GM12891 (cell line): ENCODE data around the gene GOT1.
A peak's percentile ranks its signal among the peaks of the same experiment; 100 is the strongest.

Experiments used
- DNase-seq: peaks from one replicate; pipeline ENCODE4 v3.0.0; 2011; ENCODE audit warnings: low spot score; ENCODE audit not compliant: insufficient read length
- FAIRE-seq: peaks from 2 replicates; lab custom pipeline; 2011; peaks lifted over from hg19 to GRCh38; lab: Jason Lieb, UNC
- PAX5 ChIP-seq: IDR thresholded peaks from 2 replicates; pipeline ENCODE4 v1.6.1; 2011; ENCODE audit warnings: low read length, moderate library complexity, mild to moderate bottlenecking; ENCODE audit not compliant: insufficient read depth, severe bottlenecking
- POLR2A ChIP-seq: IDR thresholded peaks from 2 replicates; pipeline ENCODE4 v1.6.1; 2011; ENCODE audit warnings: low read depth, low read length, control low read depth
- POLR2AphosphoS5 ChIP-seq: IDR thresholded peaks from 2 replicates; pipeline ENCODE4 v1.6.1; 2011; ENCODE audit warnings: low read depth, low read length, control low read depth
- POU2F2 ChIP-seq: IDR thresholded peaks from 2 replicates; pipeline ENCODE4 v1.6.1; 2011; ENCODE audit warnings: low read depth, mild to moderate bottlenecking, control low read depth, low read length, moderate library complexity
- SPI1 ChIP-seq: IDR thresholded peaks from 2 replicates; pipeline ENCODE4 v1.6.1; 2011; ENCODE audit warnings: low read depth, low read length, control low read depth
- TAF1 ChIP-seq: IDR thresholded peaks from 2 replicates; pipeline ENCODE4 v1.6.1; 2011; ENCODE audit warnings: low read depth, low read length, control low read depth

GOT1 gene

DNA sequence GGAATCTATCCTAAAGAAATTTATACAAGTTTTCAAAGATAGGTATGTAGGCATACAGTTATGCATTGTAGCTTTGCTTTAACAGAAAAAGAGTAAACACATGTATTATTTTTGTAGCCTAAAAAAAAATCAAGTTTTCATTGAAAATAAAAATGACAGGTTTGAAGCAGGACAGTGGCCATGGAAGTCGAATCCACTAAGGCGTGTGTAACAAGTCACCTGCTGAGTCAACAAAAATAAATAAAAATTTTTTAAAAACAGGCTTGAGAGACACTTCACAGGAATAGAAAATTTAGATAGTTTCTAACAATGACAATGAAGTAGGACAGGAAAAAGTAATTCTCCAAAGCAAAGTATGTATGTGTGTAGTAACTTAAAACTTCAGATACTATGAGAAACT, 8.5 kb upstream of the GOT1 start:
- no peak for TF ChIP-seq POLR2AphosphoS5
- TF ChIP-seq POU2F2: no peak
- TF ChIP-seq PAX5: no peak
- no peak for TF ChIP-seq POLR2A
- TF ChIP-seq SPI1: no peak
- TF ChIP-seq TAF1: no peak
- DNase-seq (no peak), FAIRE-seq (no peak)

DNA sequence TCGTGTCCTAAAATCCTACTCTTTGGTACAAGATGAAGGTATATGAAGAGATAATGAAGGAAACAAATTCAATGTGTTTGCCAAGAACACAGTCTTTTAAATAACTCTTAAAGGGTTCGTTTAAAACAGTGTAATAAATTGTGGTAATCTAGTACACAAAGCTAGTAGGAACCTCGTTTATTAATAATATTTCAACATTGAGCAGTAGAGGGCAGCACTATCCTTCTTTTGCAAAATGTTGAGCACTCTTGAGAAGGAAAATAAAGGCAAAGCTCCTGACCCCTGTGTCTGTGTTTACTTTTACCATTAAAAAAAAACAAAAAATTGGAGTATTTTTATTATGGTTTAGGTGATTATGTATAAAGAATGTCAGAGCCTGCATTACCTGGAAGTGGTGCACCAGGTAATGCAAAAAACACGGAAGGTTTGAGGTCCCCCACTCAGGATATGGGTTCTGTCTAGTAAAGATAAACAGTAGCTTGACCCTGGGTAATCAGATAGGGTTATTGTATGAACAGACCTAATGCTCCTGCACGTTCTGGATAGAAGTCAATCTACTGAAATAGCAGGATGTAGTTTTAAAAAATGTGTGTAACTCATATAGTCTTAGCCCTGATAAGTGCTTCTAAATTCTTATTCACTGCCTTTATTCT, 5.7 kb upstream of the GOT1 start:
- FAIRE-seq (no peak), DNase-seq (no peak)

GRCh38 chr10:99433378-99434020, 3.1 kb upstream of the GOT1 start:
- peak; percentile 60 for TF ChIP-seq SPI1
- no peak for TF ChIP-seq POU2F2
- no peak for TF ChIP-seq PAX5
- no peak for DNase-seq
- no peak for FAIRE-seq

More for the DNA sequence above, 5.7 kb upstream of the GOT1 start:
- TF ChIP-seq TAF1 (no peak), SPI1 (no peak), POU2F2 (no peak), POLR2A (no peak), POLR2AphosphoS5 (no peak), PAX5 (no peak)

GRCh38 chr10:99432881-99433280, 2.5 kb upstream of the GOT1 start:
- DNase-seq (no peak), FAIRE-seq (no peak)
- TF ChIP-seq TAF1: no peak
- no peak for TF ChIP-seq POLR2A
- no peak for TF ChIP-seq POLR2AphosphoS5
- no peak for TF ChIP-seq PAX5
- no peak for TF ChIP-seq POU2F2
- TF ChIP-seq SPI1: no peak

- FAIRE-seq: no peak
- no peak for DNase-seq
- no peak for TF ChIP-seq SPI1
- TF ChIP-seq PAX5: no peak
- TF ChIP-seq TAF1: no peak
- no peak for TF ChIP-seq POLR2A
- TF ChIP-seq POLR2AphosphoS5: no peak
- no peak for TF ChIP-seq POU2F2
These were observed 1.6 kb upstream of the GOT1 start for GRCh38 chr10:99432047-99432446.

DNA sequence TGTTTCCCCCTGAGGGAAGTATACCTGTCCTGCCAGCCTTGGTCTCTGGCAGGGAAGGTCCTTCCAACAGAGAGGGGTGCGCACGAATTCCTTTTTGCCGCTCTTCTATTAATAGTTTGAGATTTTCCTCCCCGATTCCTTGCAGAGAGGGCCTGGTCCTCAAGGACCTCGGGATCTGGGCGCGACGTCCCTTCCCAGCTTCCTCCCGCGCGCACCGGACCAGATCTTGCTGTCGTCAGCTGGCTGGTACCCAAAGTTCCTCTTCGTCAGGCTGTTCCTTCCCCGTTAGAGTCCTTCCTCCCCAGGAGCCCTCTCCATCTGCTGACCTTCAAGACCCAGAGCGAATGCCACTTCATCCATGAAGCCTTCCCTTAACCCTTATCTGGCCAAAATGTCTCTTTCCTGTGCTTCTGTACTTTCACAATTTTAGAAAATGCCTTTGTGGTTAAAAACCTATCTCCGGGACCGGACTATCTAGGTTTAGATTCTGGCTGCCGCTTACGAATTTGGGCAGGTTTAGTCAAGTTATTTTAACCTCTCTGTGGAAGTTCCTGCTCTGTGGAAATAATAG, 851 bp upstream of the GOT1 start:
- DNase-seq: no peak
- TF ChIP-seq PAX5 (no peak), TAF1 (no peak), POU2F2 (no peak), POLR2AphosphoS5 (no peak), POLR2A (no peak), SPI1 (no peak)
- no peak for FAIRE-seq

- no peak for FAIRE-seq
These were observed 341 bp downstream of the GOT1 start for GRCh38 chr10:99430116-99430450.

GRCh38 chr10:99429517-99430095, 818 bp downstream of the GOT1 start:
- no peak for DNase-seq
- TF ChIP-seq TAF1: no peak
- TF ChIP-seq PAX5: no peak
- TF ChIP-seq POLR2AphosphoS5: no peak
- TF ChIP-seq POU2F2: no peak
- no peak for TF ChIP-seq SPI1
- no peak for TF ChIP-seq POLR2A
- FAIRE-seq: no peak

More at GRCh38 chr10:99430116-99430450, 341 bp downstream of the GOT1 start:
- no peak for DNase-seq
- no peak for TF ChIP-seq PAX5
- no peak for TF ChIP-seq POU2F2
- no peak for TF ChIP-seq TAF1

DNA sequence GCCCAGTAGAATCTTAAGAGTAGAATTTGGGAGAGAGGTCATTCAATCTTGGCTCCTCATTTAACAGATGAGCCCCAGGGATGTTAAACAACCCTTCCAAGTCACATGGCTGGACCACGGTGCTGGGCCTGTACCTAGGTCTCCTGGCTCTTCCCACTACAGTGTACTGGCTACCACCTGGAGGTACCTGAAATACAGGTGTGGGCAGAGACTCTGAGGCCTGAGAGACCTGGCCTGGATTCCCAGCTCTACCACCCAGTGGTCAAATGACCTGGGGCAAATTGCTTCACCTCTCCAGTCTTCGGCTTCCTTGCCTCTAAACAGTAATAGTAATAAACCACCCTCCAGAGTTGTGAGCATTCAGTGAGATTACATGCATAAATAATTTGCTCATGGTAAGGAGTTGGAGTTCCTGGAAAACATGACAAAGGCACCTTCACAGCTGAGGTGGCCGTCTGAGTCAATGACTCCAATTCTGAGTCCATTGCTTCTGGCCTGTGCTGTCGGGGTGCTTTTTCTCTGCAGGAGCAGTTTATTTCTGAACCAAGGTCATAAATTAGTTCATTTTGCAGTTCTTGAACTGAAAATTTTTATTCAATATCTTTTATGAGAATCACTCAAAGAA, 2.7 kb downstream of the GOT1 start:
- no peak for FAIRE-seq
- no peak for DNase-seq
- TF ChIP-seq POU2F2: no peak
- no peak for TF ChIP-seq POLR2AphosphoS5
- TF ChIP-seq SPI1: no peak
- TF ChIP-seq POLR2A: no peak

DNA sequence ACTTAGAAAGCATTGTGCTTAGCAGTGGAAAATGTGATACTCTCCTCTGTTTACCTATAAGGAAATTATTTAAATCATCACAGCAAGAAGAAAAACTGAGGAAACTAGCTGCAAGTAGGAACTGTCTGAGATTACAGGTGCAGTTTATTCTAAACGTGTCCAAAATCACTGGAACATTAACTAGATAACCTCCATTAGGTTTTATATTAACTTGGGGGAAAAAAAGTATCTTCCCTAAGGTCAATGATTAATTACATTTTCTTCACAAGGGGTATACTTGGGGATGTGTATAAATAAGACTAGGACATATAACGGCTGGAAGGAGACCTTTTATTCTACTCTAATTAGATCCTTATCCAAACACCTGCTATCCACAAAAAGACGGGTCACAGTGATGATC, 3.7 kb downstream of the GOT1 start:
- no peak for TF ChIP-seq POU2F2
- TF ChIP-seq SPI1: no peak
- no peak for TF ChIP-seq POLR2A
- no peak for TF ChIP-seq PAX5
- TF ChIP-seq POLR2AphosphoS5: no peak
- TF ChIP-seq TAF1: no peak
- DNase-seq: no peak
- FAIRE-seq: no peak
